GM12878 (cell line): ENCODE data around the gene CAMTA1. TPM values are rescaled to one million over a fixed set of nuclear protein-coding genes. Genes with fewer than 3 reads are reported as not detected.

Experiments
- ATAC-seq: fragments of 200-7000 bp; cut with Tn5 transposase; 3 replicates; pipeline ENCODE4 v1.9.1; 2020; ENCODE audit warnings: mild to moderate bottlenecking, moderate library complexity
- BruUV-seq: library from RNA; stranded (reverse); fragments of 400-500 nt; replicated peaks from 2 replicates; lab custom pipeline; 2021; lab: Mats Ljungman, UMichigan
- CTCF ChIA-PET: fragments of 300-600 bp; sonication (Branson Sonifier 250); formaldehyde crosslinking; extraction: SDS; loops from one replicate; lab custom pipeline; 2021; ENCODE audit warnings: inconsistent platforms; lab: Yijun Ruan, JAX
- POLR2A ChIA-PET: fragments of 350-600 bp; formaldehyde crosslinking; extraction: SDS; loops from one replicate; lab custom pipeline; 2021; ENCODE audit warnings: inconsistent platforms; lab: Charles Lee
- RAD21 ChIA-PET: fragments of 300-600 bp; sonication (Branson Sonifier 250); formaldehyde crosslinking; loops from one replicate; lab custom pipeline; 2023; ENCODE audit warnings: antibody characterized with exemption; ENCODE audit not compliant: unreplicated experiment; lab: Charles Lee
- SMC1A ChIA-PET: fragments of 300-600 bp; sonication (Branson Sonifier 250); formaldehyde crosslinking; loops from one replicate; lab custom pipeline; 2023; ENCODE audit not compliant: unreplicated experiment, uncharacterized antibody; lab: Charles Lee
- DNase-seq: peaks from one replicate; pipeline ENCODE4 v3.0.0-alpha.2; 2011; ENCODE audit warnings: low read depth, low spot score
- FAIRE-seq: peaks from 3 replicates; lab custom pipeline; 2011; peaks lifted over from hg19 to GRCh38; lab: Jason Lieb, UNC
- H2AFZ ChIP-seq: 2 replicates; pipeline ENCODE4 v1.6.0; 2011; ENCODE audit warnings: low read depth, low read length, control low read depth; ENCODE audit not compliant: control insufficient read depth
- H3K27ac ChIP-seq: 2 replicates; pipeline ENCODE4 v1.5.1; 2011; ENCODE audit warnings: control low read depth; ENCODE audit not compliant: control insufficient read depth, insufficient read depth
- H3K27me3 ChIP-seq, 2 experiments: replicated peaks in 1 of 2; 2 replicates each; pipeline versions ENCODE4 v1.6.0 to v1.6.1; 2011; ENCODE audit warnings: low read length in 1 of 2; ENCODE audit not compliant: control insufficient read depth in 2 of 2, insufficient read depth in 2 of 2
- H3K36me3 ChIP-seq, 2 experiments: 2 replicates each; pipeline ENCODE4 v1.5.1; 2011; ENCODE audit warnings: low read length in 1 of 2; ENCODE audit not compliant: control insufficient read depth in 2 of 2, insufficient read depth in 2 of 2
- H3K4me1 ChIP-seq: 2 replicates; pipeline ENCODE4 v1.6.1; 2011; ENCODE audit warnings: mild to moderate bottlenecking, low read length, moderate library complexity, mixed read lengths; ENCODE audit not compliant: control insufficient read depth, insufficient read depth
- H3K4me2 ChIP-seq: 2 replicates; pipeline ENCODE4 v1.6.0; 2011; ENCODE audit warnings: control low read depth; ENCODE audit not compliant: control insufficient read depth, insufficient read depth
- H3K4me3 ChIP-seq: fragments of 200-600 bp; sonication (generic); 2 replicates; pipeline ENCODE4 v1.5.1; 2016
- H3K79me2 ChIP-seq: 2 replicates; pipeline ENCODE4 v1.6.0; 2011; ENCODE audit warnings: low read length; ENCODE audit not compliant: control insufficient read depth, insufficient read depth
- H3K9ac ChIP-seq: 2 replicates; pipeline ENCODE4 v1.8.0; 2011; ENCODE audit warnings: low read length, control low read depth, mixed read lengths; ENCODE audit not compliant: control insufficient read depth, insufficient read depth
- H3K9me3 ChIP-seq: replicated peaks from 3 replicates; pipeline ENCODE4 v1.5.1; 2011; ENCODE audit warnings: mild to moderate bottlenecking, low read length; ENCODE audit not compliant: control insufficient read depth, insufficient read depth
- H4K20me1 ChIP-seq: 2 replicates; pipeline ENCODE4 v1.6.0; 2011; ENCODE audit not compliant: control insufficient read depth, insufficient read depth
- BACH1 ChIP-seq: fragments of 450-650 bp; IDR thresholded peaks from 2 replicates; pipeline ENCODE4 v1.6.1; 2017; ENCODE audit warnings: mild to moderate bottlenecking, borderline replicate concordance
- E2F8 ChIP-seq: fragments of 450-650 bp; IDR thresholded peaks from 2 replicates; pipeline ENCODE4 v1.6.1; 2018; ENCODE audit warnings: mild to moderate bottlenecking, low read depth, moderate library complexity; ENCODE audit not compliant: partially characterized antibody
- MTA2 ChIP-seq: fragments of 450-650 bp; IDR thresholded peaks from 2 replicates; pipeline ENCODE4 v1.6.1; 2016; ENCODE audit warnings: low read depth, mild to moderate bottlenecking, moderate library complexity
- MYB ChIP-seq: fragments of 150-350 bp; IDR thresholded peaks from 2 replicates; pipeline ENCODE4 v1.6.1; 2014; ENCODE audit warnings: mild to moderate bottlenecking, low read depth, low read length, borderline replicate concordance
- POLR2A ChIP-seq: IDR thresholded peaks from 2 replicates; pipeline ENCODE4 v1.6.1; 2011; ENCODE audit warnings: low read depth, mild to moderate bottlenecking, low read length
- RBBP5 ChIP-seq: fragments of 200-600 bp; sonication (generic); conservative IDR thresholded peaks from 2 replicates; pipeline ENCODE4 v1.6.1; 2016
- SREBF2 ChIP-seq: IDR thresholded peaks from 2 replicates; pipeline ENCODE4 v1.6.1; 2012; ENCODE audit warnings: mild to moderate bottlenecking, low read length
- TCF3 ChIP-seq: IDR thresholded peaks from 2 replicates; pipeline ENCODE4 v1.6.1; 2012; ENCODE audit warnings: low read depth, mild to moderate bottlenecking, low read length, borderline replicate concordance; ENCODE audit not compliant: insufficient read depth
- WGBS: methylation state at CpG from one replicate; pipeline ENCODE4 v1.1.6; 2016; ENCODE audit warnings: low lambda C conversion rate; ENCODE audit not compliant: insufficient replicate concordance, insufficient coverage; ENCODE audit errors: missing lambda C conversion rate; 5-methylcytosine and 5-hydroxymethylcytosine counted together
- in situ Hi-C: fragments of 300-500 bp; cut with MboI; formaldehyde crosslinking; loops from 9 replicates; pipeline ENCODE4 v1.14.3; 2018; ENCODE audit warnings: mixed read lengths
- intact Hi-C: fragments of 100-400 bp; cut with micrococcal nuclease; formaldehyde crosslinking; loops from one replicate; pipeline ENCODE4 v1.14.2; 2022; ENCODE audit not compliant: unreplicated experiment
- polyA plus RNA-seq, 11 experiments: library from polyadenylated mRNA; depleted of rRNA in 4 of 11; unstranded in 6 of 11; stranded (reverse) in 5 of 11; fragments of >200 nt; fragmentation: Nextera tagmentation in 4 of 11; fragmentation: Illumina TruSeq in 1 of 11; extraction: Ambion mirVana in 4 of 11; extraction: Trizol in 1 of 11; gene quantifications; 1 replicate in 1 of 11; 2 replicates in 10 of 11; pipeline versions ENCODE4 v1.2.1 to v1.2.3, GENCODE V29; 2011 to 2016; ENCODE audit warnings: inconsistent platforms in 2 of 11, missing spikeins in 2 of 11, low read depth in 1 of 11
- total RNA-seq, 4 experiments: library from RNA; depleted of rRNA in 3 of 4; stranded (reverse); fragments of >200 nt in 3 of 4; fragmentation: Illumina TruSeq in 1 of 4; extraction: Trizol in 1 of 4; gene quantifications; 2 replicates each; pipeline versions ENCODE4 v1.2.1 to v1.2.3, GENCODE V29; 2013 to 2021

The CAMTA1 gene
- total and polyA plus RNA-seq, 10 of the 15 experiments (the other 5 are each of a cell fraction or from before 2014, with no cell fraction given): 37.7 to 148 (median 76.4) TPM

GRCh38 chr1:7302126-7302525, 516.9 kb downstream of the CAMTA1 start (continued):
- TF ChIP-seq E2F8: no peak
- no peak for TF ChIP-seq MTA2
- TF ChIP-seq SREBF2: no peak
- no peak for TF ChIP-seq MYB
- TF ChIP-seq, all 136 proteins: peak for 0

- ATAC-seq (no peak), FAIRE-seq (no peak), DNase-seq (no peak)
- Histone ChIP-seq H3K79me2 (no peaks in the 10 kb centered on the region), H3K9ac (no peak overlapping the region), H4K20me1 (no peaks in the 10 kb centered on the region), H3K27ac (no peak overlapping the region), H3K4me2 (no peak overlapping the region), H3K9me3 (no peaks in the 10 kb centered on the region), H3K4me1 (no peaks in the 10 kb centered on the region), H3K4me3 (no peak overlapping the region), H3K36me3 (no peaks in the 10 kb centered on the region), H2AFZ (no peak overlapping the region), H3K27me3 (peaks cover 0 to 2% of the 10 kb centered on the region in 2 experiments; a peak in 3 of 4 replicates)
- intact Hi-C loops (no loop called here), in situ Hi-C loops (no loop called here)
- POLR2A ChIA-PET: no interaction called here
- SMC1A ChIA-PET: no interaction called here
- 40% methylated on average over 5 of the region's 5 CpGs for WGBS
- RAD21 ChIA-PET: no interaction called here
- CTCF ChIA-PET: no interaction called here
- BruUV-seq: no TSS peak
- TF ChIP-seq POLR2A: no peak
- no peak for TF ChIP-seq RBBP5
- no peak for TF ChIP-seq TCF3
- TF ChIP-seq BACH1: no peak
- no peak for TF ChIP-seq E2F8
These were observed 517.6 kb downstream of the CAMTA1 start for GRCh38 chr1:7302873-7303272.
